Neural progenitor cell (in vitro differentiated cells): Measurements from ENCODE around the gene PLA2G4D. TPM values are rescaled to one million over a fixed set of nuclear protein-coding genes. Genes with fewer than 3 reads are reported as not detected.

Experiments used
- DNase-seq: peaks from one replicate; pipeline ENCODE4 v3.0.0-alpha.2; 2016; ENCODE audit warnings: low spot score
- H2AFZ ChIP-seq: fragments of 200-600 bp; sonication (generic); replicated peaks from 2 replicates; pipeline ENCODE4 v1.6.1; 2016; ENCODE audit warnings: antibody characterized with exemption
- H3F3A ChIP-seq: fragments of 200-600 bp; sonication (generic); 2 replicates; pipeline ENCODE4 v1.6.1; 2016; ENCODE audit warnings: antibody characterized with exemption, low read depth
- H3K27ac ChIP-seq: fragments of 200-600 bp; sonication (generic); 2 replicates; pipeline ENCODE4 v1.5.1; 2016; ENCODE audit warnings: mild to moderate bottlenecking
- H3K27me3 ChIP-seq: fragments of 200-600 bp; sonication (generic); 2 replicates; pipeline ENCODE4 v1.6.1; 2016; ENCODE audit warnings: mild to moderate bottlenecking, moderate library complexity
- H3K36me3 ChIP-seq: fragments of 200-600 bp; sonication (generic); 2 replicates; pipeline ENCODE4 v1.5.1; 2016
- H3K4me1 ChIP-seq: fragments of 200-600 bp; sonication (generic); 2 replicates; pipeline ENCODE4 v1.6.1; 2016; ENCODE audit warnings: mixed run types
- H3K4me2 ChIP-seq: fragments of 200-600 bp; sonication (generic); 2 replicates; pipeline ENCODE4 v1.6.1; 2016
- H3K4me3 ChIP-seq: fragments of 200-600 bp; sonication (generic); 2 replicates; pipeline ENCODE4 v1.5.1; 2016
- H3K79me2 ChIP-seq: fragments of 200-600 bp; sonication (generic); 2 replicates; pipeline ENCODE4 v1.6.1; 2016; ENCODE audit warnings: low read depth
- H3K9ac ChIP-seq: fragments of 200-600 bp; sonication (generic); 2 replicates; pipeline ENCODE4 v1.6.1; 2016
- H3K9me3 ChIP-seq: fragments of 200-600 bp; sonication (generic); 2 replicates; pipeline ENCODE4 v1.5.1; 2016; ENCODE audit warnings: low read depth
- H4K20me1 ChIP-seq: fragments of 200-600 bp; sonication (generic); 2 replicates; pipeline ENCODE4 v1.6.1; 2016; ENCODE audit warnings: low read depth
- H3K27ac Mint-ChIP-seq: 3 replicates; pipeline ENCODE4 v1.8.0; 2021; ENCODE audit warnings: mixed read lengths
- H3K27me3 Mint-ChIP-seq: 2 replicates; pipeline ENCODE4 v1.8.0; 2022; ENCODE audit warnings: low read depth, mild to moderate bottlenecking, inconsistent platforms, moderate library complexity, mixed read lengths; ENCODE audit not compliant: insufficient read depth
- H3K36me3 Mint-ChIP-seq: 3 replicates; pipeline ENCODE4 v1.8.0; 2021; ENCODE audit warnings: mixed read lengths
- H3K4me1 Mint-ChIP-seq: 3 replicates; pipeline ENCODE4 v1.8.0; 2021; ENCODE audit warnings: mixed read lengths
- H3K4me3 Mint-ChIP-seq: 3 replicates; pipeline ENCODE4 v1.8.0; 2021; ENCODE audit warnings: mild to moderate bottlenecking, moderate library complexity, mixed read lengths
- H3K9me3 Mint-ChIP-seq: 3 replicates; pipeline ENCODE4 v1.8.0; 2020; ENCODE audit warnings: mixed read lengths
- CTCF ChIP-seq: fragments of 200-600 bp; sonication (generic); IDR thresholded peaks from 2 replicates; pipeline ENCODE4 v1.5.1; 2017; ENCODE audit warnings: antibody characterized with exemption, mild to moderate bottlenecking
- EZH2 ChIP-seq: fragments of 200-600 bp; sonication (generic); IDR thresholded peaks from 2 replicates; pipeline ENCODE4 v1.6.1; 2017; ENCODE audit warnings: antibody characterized with exemption, mild to moderate bottlenecking, moderate library complexity
- EZH2phosphoT487 ChIP-seq: fragments of 200-600 bp; sonication (generic); IDR thresholded peaks from 2 replicates; pipeline ENCODE4 v1.6.1; 2017; ENCODE audit warnings: antibody characterized with exemption
- total RNA-seq: library from RNA; depleted of rRNA; stranded (reverse); fragments of >200 nt; gene quantifications from 2 replicates; pipeline ENCODE4 v1.2.3, GENCODE V29; 2015; ENCODE audit warnings: low replicate concordance

Gene PLA2G4D
- total RNA-seq, 1 donor from 2014 or later: not detected

GRCh38 chr15:42071717-42072116, 22.6 kb downstream of the PLA2G4D start:
- Histone ChIP-seq H3K4me1 (no peaks in the 10 kb centered on the region), H3F3A (no peaks in the 10 kb centered on the region)
- H3K36me3 Mint-ChIP-seq: no peaks in the 10 kb centered on the region

GRCh38 chr15:42070976-42071350, 23.4 kb downstream of the PLA2G4D start:
- Histone ChIP-seq H2AFZ (no peak overlapping the region), H3K79me2 (no peaks in the 10 kb centered on the region), H3K4me3 (no peak overlapping the region), H3K9ac (no peak overlapping the region), H3K36me3 (no peaks in the 10 kb centered on the region), H4K20me1 (no peaks in the 10 kb centered on the region), H3K27me3 (no peaks in the 10 kb centered on the region), H3F3A (no peaks in the 10 kb centered on the region), H3K9me3 (no peaks in the 10 kb centered on the region), H3K4me2 (no peak overlapping the region), H3K4me1 (no peaks in the 10 kb centered on the region), H3K27ac (no peak overlapping the region)
- H3K27ac Mint-ChIP-seq: no peak overlapping the region
- TF ChIP-seq EZH2phosphoT487 (no peak), CTCF (no peak), EZH2 (no peak)
- peaks cover 12% of the 10 kb centered on the region for H3K4me1 Mint-ChIP-seq
- no peak overlapping the region for H3K4me3 Mint-ChIP-seq
- DNase-seq: no peak
- no peaks in the 10 kb centered on the region for H3K36me3 Mint-ChIP-seq
- H3K9me3 Mint-ChIP-seq: peaks cover 9% of the 10 kb centered on the region
- H3K27me3 Mint-ChIP-seq: peaks cover 7% of the 10 kb centered on the region

More at GRCh38 chr15:42071717-42072116, 22.6 kb downstream of the PLA2G4D start:
- Histone ChIP-seq H3K4me3 (no peak overlapping the region), H3K27ac (no peak overlapping the region), H3K9me3 (no peaks in the 10 kb centered on the region), H2AFZ (no peak overlapping the region), H4K20me1 (no peaks in the 10 kb centered on the region), H3K9ac (no peak overlapping the region), H3K79me2 (no peaks in the 10 kb centered on the region), H3K4me2 (no peak overlapping the region), H3K27me3 (no peaks in the 10 kb centered on the region), H3K36me3 (no peaks in the 10 kb centered on the region)
- H3K4me1 Mint-ChIP-seq: peaks cover 5% of the 10 kb centered on the region
- DNase-seq: no peak
- H3K9me3 Mint-ChIP-seq: peaks cover 7% of the 10 kb centered on the region
- peaks cover 5% of the 10 kb centered on the region for H3K27me3 Mint-ChIP-seq
- no peak overlapping the region for H3K4me3 Mint-ChIP-seq
- TF ChIP-seq CTCF (no peak), EZH2 (no peak), EZH2phosphoT487 (no peak)
- no peak overlapping the region for H3K27ac Mint-ChIP-seq

GRCh38 chr15:42070279-42070975, 23.9 kb downstream of the PLA2G4D start:
- no peak overlapping the region for H3K9ac ChIP-seq
- no peak overlapping the region for H3K4me3 ChIP-seq
- peaks cover 7% of the 10 kb centered on the region for H3K27me3 Mint-ChIP-seq
- H3K27me3 ChIP-seq: no peaks in the 10 kb centered on the region
- no peaks in the 10 kb centered on the region for H4K20me1 ChIP-seq
- H2AFZ ChIP-seq: no peak overlapping the region
- peaks cover 9% of the 10 kb centered on the region for H3K9me3 Mint-ChIP-seq
- H3K27ac Mint-ChIP-seq: no peak overlapping the region
- H3K79me2 ChIP-seq: no peaks in the 10 kb centered on the region
- no peak overlapping the region for H3K4me3 Mint-ChIP-seq
- H3K36me3 ChIP-seq: no peaks in the 10 kb centered on the region
- no peak overlapping the region for H3K27ac ChIP-seq
- no peak overlapping the region for H3K4me2 ChIP-seq
- peaks cover 17% of the 10 kb centered on the region for H3K4me1 Mint-ChIP-seq
- DNase-seq: no peak
- H3K9me3 ChIP-seq: no peaks in the 10 kb centered on the region
- no peaks in the 10 kb centered on the region for H3K36me3 Mint-ChIP-seq
- H3F3A ChIP-seq: no peaks in the 10 kb centered on the region
- H3K4me1 ChIP-seq: no peaks in the 10 kb centered on the region
- TF ChIP-seq EZH2phosphoT487 (no peak), EZH2 (no peak), CTCF (no peak)
